ENCODE measurements around the gene IRX4. TPM values are rescaled to one million over a fixed set of nuclear protein-coding genes. Genes with fewer than 3 reads are reported as not detected.

The IRX4 gene
- total and polyA plus RNA-seq, 7 donors: 0.05 to 0.65 (median 0.48) TPM; not detected in 4

DNA sequence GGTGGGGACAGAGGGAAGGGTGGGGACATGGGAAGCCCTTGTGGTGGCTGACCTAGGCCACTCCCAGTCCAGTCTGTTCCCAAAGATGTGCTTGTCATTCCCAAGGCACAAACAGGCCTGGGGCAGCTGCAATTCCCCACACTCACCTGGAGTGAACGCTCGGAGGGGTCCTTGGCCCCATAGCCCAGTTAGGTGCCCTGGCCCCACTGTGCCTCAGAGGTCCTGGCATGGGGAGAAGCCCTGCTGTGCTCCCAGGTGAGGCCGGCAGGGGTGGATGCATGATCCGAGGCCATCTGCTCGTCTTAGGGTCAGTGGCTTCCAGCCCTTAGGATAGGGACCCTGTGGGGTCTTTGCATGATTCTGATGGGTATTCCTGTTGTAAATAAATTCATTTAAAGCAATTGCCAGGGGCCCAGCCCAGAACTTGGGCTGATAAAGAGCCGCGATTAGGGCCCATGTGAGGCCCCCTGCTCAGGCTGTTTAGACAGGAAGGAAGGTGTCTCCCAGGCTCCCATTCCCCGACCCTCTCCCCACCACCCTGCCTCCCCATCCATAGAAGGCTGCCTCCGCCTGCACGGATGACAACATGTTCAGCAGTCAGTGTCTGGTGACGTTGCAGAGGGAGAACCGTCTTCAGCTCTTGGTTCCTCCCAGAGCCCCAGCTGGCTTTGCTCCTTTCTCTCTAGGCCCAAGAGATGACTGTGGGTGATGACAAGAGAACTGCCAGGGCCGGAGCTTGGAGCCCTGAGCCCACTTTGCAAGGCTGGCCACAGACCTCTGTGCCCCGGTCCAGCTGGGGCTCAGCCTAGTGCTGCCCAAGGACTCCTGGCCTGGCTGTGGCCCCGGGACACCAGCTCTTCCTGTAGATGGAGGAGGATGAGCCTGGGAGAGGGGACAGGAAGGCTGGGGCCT, 28.4 kb upstream of the IRX4 start:
- no peak for ATAC-seq
- no peak overlapping the region for H3K4me3 ChIP-seq
- H3K27ac ChIP-seq: no peak overlapping the region
- intact Hi-C loops (cut with DNase I): no loop called here
- no peaks in the 10 kb centered on the region for H3K9me3 ChIP-seq
- 75 to 80% (median 78%) methylated on average over 15 of the region's 15 CpGs for WGBS, 3 donors
- TF ChIP-seq, protein P1, sequence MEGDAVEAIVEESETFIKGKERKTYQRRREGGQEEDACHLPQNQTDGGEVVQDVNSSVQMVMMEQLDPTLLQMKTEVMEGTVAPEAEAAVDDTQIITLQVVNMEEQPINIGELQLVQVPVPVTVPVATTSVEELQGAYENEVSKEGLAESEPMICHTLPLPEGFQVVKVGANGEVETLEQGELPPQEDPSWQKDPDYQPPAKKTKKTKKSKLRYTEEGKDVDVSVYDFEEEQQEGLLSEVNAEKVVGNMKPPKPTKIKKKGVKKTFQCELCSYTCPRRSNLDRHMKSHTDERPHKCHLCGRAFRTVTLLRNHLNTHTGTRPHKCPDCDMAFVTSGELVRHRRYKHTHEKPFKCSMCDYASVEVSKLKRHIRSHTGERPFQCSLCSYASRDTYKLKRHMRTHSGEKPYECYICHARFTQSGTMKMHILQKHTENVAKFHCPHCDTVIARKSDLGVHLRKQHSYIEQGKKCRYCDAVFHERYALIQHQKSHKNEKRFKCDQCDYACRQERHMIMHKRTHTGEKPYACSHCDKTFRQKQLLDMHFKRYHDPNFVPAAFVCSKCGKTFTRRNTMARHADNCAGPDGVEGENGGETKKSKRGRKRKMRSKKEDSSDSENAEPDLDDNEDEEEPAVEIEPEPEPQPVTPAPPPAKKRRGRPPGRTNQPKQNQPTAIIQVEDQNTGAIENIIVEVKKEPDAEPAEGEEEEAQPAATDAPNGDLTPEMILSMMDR (IDR thresholded peaks at IDR 0.05): no peak
- no peaks in the 10 kb centered on the region for H3K36me3 ChIP-seq (ENCODE audit: insufficient read depth in 1 of 2, low read depth in 1 of 2)
- peaks cover 0 to 2% (median 0%) of the 10 kb centered on the region in 3 donors for H3K27me3 ChIP-seq (ENCODE audit: insufficient read depth in 3 of 3, low read length in 2 of 3)
- no peak for DNase-seq
- no peaks in the 10 kb centered on the region for H3K4me1 ChIP-seq

DNA sequence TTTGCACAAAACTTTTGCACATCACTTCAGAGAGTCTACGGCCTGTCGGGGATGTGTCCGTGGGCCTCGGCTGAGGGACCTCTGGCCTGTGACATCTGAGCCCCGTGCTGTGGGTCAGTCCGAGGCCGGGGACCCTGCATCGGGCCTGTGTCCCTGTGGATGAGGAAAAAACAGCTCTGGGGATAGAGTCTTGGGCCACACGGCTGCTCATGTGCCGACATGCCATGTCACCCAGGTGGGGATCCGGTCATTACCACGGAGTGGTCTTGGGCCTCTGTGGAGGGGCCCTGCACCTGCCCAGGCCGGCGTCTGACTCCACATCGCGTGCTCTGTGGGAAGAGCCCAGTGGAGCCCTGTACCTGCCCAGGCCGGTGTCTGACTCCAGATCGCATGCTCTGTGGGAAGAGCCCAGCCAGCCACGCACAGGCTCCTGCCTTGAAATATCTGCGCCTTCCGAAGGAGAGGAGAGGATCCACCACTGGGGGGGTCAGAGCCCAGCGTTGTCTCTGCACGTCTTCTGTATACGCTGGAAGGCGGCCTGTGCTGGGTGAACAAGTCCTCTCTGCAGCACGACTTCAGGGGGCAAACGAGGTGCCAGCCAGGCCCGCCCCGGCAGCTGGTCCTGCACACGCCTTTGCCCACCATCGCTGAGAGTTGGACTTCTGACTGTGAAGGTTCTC, 27.5 kb upstream of the IRX4 start:
- H3K4me3 ChIP-seq: no peak overlapping the region
- H3K27ac ChIP-seq: no peak overlapping the region
- DNase-seq (no peak), ATAC-seq (no peak)
- H3K36me3 ChIP-seq (ENCODE audit: insufficient read depth in 1 of 2, low read depth in 1 of 2): no peaks in the 10 kb centered on the region
- intact Hi-C loops (cut with DNase I): no loop called here
- no peaks in the 10 kb centered on the region for H3K4me1 ChIP-seq
- peaks cover 0 to 5% (median 2%) of the 10 kb centered on the region in 3 donors for H3K27me3 ChIP-seq (ENCODE audit: insufficient read depth in 3 of 3, low read length in 2 of 3)
- TF ChIP-seq, protein P1 (IDR thresholded peaks at IDR 0.05): no peak
- 86 to 89% (median 87%) methylated on average over 30 to 31 of the region's 31 CpGs for WGBS, 3 donors
- no peaks in the 10 kb centered on the region for H3K9me3 ChIP-seq

DNA sequence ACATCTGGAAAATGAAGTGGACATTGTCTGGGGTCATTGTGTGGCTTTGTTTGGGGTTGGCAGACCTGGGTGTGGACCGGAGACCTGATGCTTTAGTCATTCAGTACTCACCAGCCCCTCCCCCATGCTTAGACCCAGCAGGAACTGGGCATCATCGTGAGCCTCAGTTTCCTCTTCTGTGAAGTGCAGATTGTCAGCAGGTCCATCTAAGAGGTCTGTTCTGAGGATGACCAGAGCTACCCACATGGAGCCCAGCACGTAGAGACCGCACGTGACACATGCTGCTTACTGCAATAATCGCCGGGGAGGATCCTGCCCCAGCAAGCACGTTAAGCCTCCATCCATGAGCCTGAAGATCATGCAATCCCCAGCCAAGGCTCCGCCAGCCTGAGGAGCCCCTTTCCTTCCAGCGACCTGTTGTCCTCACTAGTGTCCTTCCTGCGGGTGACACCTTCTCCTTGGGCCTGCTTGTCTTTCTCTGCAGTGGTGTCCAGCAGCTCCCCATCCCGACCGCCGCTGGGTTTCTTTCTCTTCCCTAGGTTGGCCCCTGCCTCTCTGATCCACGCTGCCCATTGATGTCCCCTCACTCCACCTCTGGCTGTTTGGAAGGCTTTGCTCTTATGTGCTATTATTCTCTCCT, 26.7 kb upstream of the IRX4 start:
- no peak overlapping the region for H3K27ac ChIP-seq
- H3K27me3 ChIP-seq (ENCODE audit: insufficient read depth in 3 of 3, low read length in 2 of 3): peaks cover 0 to 8% (median 2%) of the 10 kb centered on the region in 3 donors
- DNase-seq (no peak), ATAC-seq (no peak)
- H3K9me3 ChIP-seq: no peaks in the 10 kb centered on the region
- H3K4me1 ChIP-seq: no peaks in the 10 kb centered on the region
- intact Hi-C loops (cut with DNase I): no loop called here
- H3K4me3 ChIP-seq: no peak overlapping the region
- 90 to 93% (median 91%) methylated on average over 14 to 15 of the region's 15 CpGs for WGBS, 3 donors
- H3K36me3 ChIP-seq (ENCODE audit: insufficient read depth in 1 of 2, low read depth in 1 of 2): no peaks in the 10 kb centered on the region
- TF ChIP-seq, protein P1 (IDR thresholded peaks at IDR 0.05): no peak

DNA sequence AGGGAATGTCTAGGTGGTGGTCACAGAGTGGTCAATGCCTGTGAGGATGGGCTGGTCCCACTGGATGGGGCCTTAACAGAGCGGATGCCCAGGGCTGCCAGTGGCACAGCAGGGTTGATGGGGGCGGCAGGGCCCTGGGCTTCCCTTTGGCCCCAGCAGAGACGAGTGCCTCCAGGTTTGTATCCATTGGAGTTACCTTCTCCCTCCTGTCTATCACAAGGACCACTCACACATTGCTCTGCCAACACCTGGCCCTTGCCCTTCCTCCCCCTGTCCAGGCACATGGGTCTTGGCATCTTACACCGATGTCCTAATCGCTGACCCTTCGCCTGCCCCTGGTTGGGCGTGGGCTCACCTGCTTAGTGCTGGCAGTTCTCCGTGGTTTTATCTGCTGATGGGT, 26.2 kb upstream of the IRX4 start:
- ATAC-seq (no peak), DNase-seq (no peak)
- Histone ChIP-seq H3K4me1 (no peaks in the 10 kb centered on the region), H3K4me3 (no peak overlapping the region), H3K27ac (no peak overlapping the region), H3K36me3 (ENCODE audit: insufficient read depth in 1 of 2, low read depth in 1 of 2) (no peaks in the 10 kb centered on the region), H3K9me3 (no peaks in the 10 kb centered on the region), H3K27me3 (ENCODE audit: insufficient read depth in 3 of 3, low read length in 2 of 3) (peaks cover 0 to 8% (median 2%) of the 10 kb centered on the region in 3 donors)
- TF ChIP-seq, protein P1 (IDR thresholded peaks at IDR 0.05): no peak
- intact Hi-C loops (cut with DNase I): no loop called here
- WGBS, 3 donors: 86 to 88% (median 87%) methylated on average over 8 of the region's 8 CpGs
